GM18517 (cell line): ENCODE data around the gene PVALEF.
"Not testable (repeated sequence)": the region's sequence is repeated elsewhere in the genome, so short reads cannot be mapped to it uniquely, and the experiment has no call there.

Source experiments
- ATAC-seq: cut with Tn5 transposase; IDR thresholded peaks from one replicate; pipeline ENCODE4 v1.9.1; 2021; ENCODE audit warnings: mild to moderate bottlenecking, moderate library complexity; ENCODE audit not compliant: unreplicated experiment

PVALEF gene

GRCh38 chr17:81143717-81144422, 21.4 kb upstream of the PVALEF start:
- ATAC-seq, result no peak

- ATAC-seq, result no peak
Measured at GRCh38 chr17:81144423-81144781, 20.9 kb upstream of the PVALEF start.

GRCh38 chr17:81146208-81146607, 19.1 kb upstream of the PVALEF start:
- not testable (repeated sequence) for ATAC-seq

GRCh38 chr17:81147701-81148100, 17.6 kb upstream of the PVALEF start:
- no peak for ATAC-seq

- ATAC-seq, result no peak
Measured at GRCh38 chr17:81148571-81148970, 16.7 kb upstream of the PVALEF start.

GRCh38 chr17:81148986-81149533, 16.2 kb upstream of the PVALEF start:
- ATAC-seq, result no peak

GRCh38 chr17:81150377-81151077, 14.8 kb upstream of the PVALEF start:
- no peak for ATAC-seq

GRCh38 chr17:81151278-81151677, 14.0 kb upstream of the PVALEF start:
- no peak for ATAC-seq

GRCh38 chr17:81152288-81152828, 12.9 kb upstream of the PVALEF start:
- ATAC-seq, result no peak

GRCh38 chr17:81153340-81153803, 11.9 kb upstream of the PVALEF start:
- no peak for ATAC-seq

- not testable (repeated sequence) for ATAC-seq
Measured at GRCh38 chr17:81154016-81154415, 11.3 kb upstream of the PVALEF start.

- ATAC-seq, result no peak
Measured at GRCh38 chr17:81154961-81155360, 10.3 kb upstream of the PVALEF start.

GRCh38 chr17:81156866-81157805, 8.2 kb upstream of the PVALEF start:
- no peak for ATAC-seq

GRCh38 chr17:81157848-81158687, 7.2 kb upstream of the PVALEF start:
- ATAC-seq, result no peak

- no peak for ATAC-seq
Measured at GRCh38 chr17:81158688-81159590, 6.4 kb upstream of the PVALEF start.

- ATAC-seq, result no peak
Measured at GRCh38 chr17:81159611-81160265, 5.6 kb upstream of the PVALEF start.

GRCh38 chr17:81160306-81160705, 5.0 kb upstream of the PVALEF start:
- no peak for ATAC-seq

- no peak for ATAC-seq
Measured at GRCh38 chr17:81160747-81161453, 4.4 kb upstream of the PVALEF start.
